Fibroblast of lung (primary cell): ENCODE results near the gene BGLAP.

Experiments
- EZH2 ChIP-seq: IDR thresholded peaks from 2 replicates; pipeline ENCODE4 v1.5.1; 2012; ENCODE audit warnings: low read length, control low read depth, mild to moderate bottlenecking; ENCODE audit errors: missing control alignments
- TF ChIP-seq, protein P1 (sequence below), 2 donors: IDR thresholded peaks in 1 of 2; conservative IDR thresholded peaks in 1 of 2; 1 replicate in 1 of 2; 2 replicates in 1 of 2; pipeline ENCODE4 v1.5.1; 2011 to 2012; ENCODE audit warnings: low read length in 2 of 2, control low read depth in 1 of 2, inconsistent platforms in 1 of 2, low read depth in 1 of 2, mild to moderate bottlenecking in 1 of 2

DNA sequence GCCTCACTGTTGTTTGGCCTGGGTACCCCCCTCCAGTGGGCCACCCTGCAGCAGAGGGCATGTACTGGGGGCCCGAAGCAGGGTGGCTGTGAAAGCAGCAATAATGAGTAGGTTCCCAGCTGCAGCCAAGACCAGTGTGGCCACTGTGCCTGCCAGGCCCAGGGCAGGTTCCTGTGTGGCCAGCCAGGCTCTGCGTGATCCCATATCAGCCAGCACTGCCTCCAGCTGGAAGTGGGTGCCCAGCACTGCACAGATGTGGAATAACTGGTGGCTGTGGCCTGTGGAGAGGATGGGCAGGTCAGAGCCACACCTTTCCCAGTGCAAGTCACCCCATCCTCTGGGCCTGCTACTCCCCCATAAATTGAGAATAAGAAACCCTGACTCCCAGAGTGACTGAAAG is 2.1 kb downstream of the BGLAP start:
- TF ChIP-seq, protein P1, sequence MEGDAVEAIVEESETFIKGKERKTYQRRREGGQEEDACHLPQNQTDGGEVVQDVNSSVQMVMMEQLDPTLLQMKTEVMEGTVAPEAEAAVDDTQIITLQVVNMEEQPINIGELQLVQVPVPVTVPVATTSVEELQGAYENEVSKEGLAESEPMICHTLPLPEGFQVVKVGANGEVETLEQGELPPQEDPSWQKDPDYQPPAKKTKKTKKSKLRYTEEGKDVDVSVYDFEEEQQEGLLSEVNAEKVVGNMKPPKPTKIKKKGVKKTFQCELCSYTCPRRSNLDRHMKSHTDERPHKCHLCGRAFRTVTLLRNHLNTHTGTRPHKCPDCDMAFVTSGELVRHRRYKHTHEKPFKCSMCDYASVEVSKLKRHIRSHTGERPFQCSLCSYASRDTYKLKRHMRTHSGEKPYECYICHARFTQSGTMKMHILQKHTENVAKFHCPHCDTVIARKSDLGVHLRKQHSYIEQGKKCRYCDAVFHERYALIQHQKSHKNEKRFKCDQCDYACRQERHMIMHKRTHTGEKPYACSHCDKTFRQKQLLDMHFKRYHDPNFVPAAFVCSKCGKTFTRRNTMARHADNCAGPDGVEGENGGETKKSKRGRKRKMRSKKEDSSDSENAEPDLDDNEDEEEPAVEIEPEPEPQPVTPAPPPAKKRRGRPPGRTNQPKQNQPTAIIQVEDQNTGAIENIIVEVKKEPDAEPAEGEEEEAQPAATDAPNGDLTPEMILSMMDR (conservative IDR thresholded peaks at IDR 0.05 in 1 of 2, IDR thresholded peaks at IDR 0.05 in 1 of 2; ENCODE audit: low read depth in 1 of 2, low read length in 2 of 2): no peak
- TF ChIP-seq EZH2: no peak
